ENCODE data around the gene ADAM12. TPM values are rescaled to one million over a fixed set of nuclear protein-coding genes. Genes with fewer than 3 reads are reported as not detected.

The ADAM12 gene
- total and polyA plus RNA-seq, 10 of the 15 experiments (the other 5 are each of a cell fraction or from before 2014, with no cell fraction given) = under 0.01 to 0.62 (median 0.04) TPM; not detected in 5

- no peak for DNase-seq (ENCODE audit: low read depth, low spot score)
- Histone ChIP-seq H2AFZ (ENCODE audit: control insufficient read depth, low read depth, low read length) (no peak overlapping the region), H3K79me2 (ENCODE audit: control insufficient read depth, insufficient read depth, low read length) (no peaks in the 10 kb centered on the region), H3K36me3 (ENCODE audit: control insufficient read depth in 2 of 2, insufficient read depth in 2 of 2, low read length in 1 of 2) (no peaks in the 10 kb centered on the region), H3K4me2 (ENCODE audit: control insufficient read depth, insufficient read depth) (no peak overlapping the region), H3K4me1 (ENCODE audit: control insufficient read depth, insufficient read depth, low read length) (no peaks in the 10 kb centered on the region), H3K9ac (ENCODE audit: control insufficient read depth, insufficient read depth, low read length) (no peak overlapping the region), H3K27ac (ENCODE audit: control insufficient read depth, insufficient read depth) (no peak overlapping the region), H3K4me3 (no peak overlapping the region), H4K20me1 (ENCODE audit: control insufficient read depth, insufficient read depth) (no peaks in the 10 kb centered on the region), H3K9me3 (replicated peaks; ENCODE audit: control insufficient read depth, insufficient read depth, low read length) (no peaks in the 10 kb centered on the region), H3K27me3 (replicated peaks in 1 of 2; ENCODE audit: control insufficient read depth in 2 of 2, insufficient read depth in 2 of 2, low read length in 1 of 2) (no peaks in the 10 kb centered on the region)
- in situ Hi-C loops (cut with MboI) (no loop called here), intact Hi-C loops (cut with micrococcal nuclease; ENCODE audit: unreplicated experiment) (no loop called here)
- CTCF ChIA-PET = no interaction called here
- POLR2A ChIA-PET = no interaction called here
- ATAC-seq = no peak
- FAIRE-seq = no peak
- TF ChIP-seq SKIL (IDR thresholded peaks at IDR 0.05; ENCODE audit: low read depth, poor library complexity, severe bottlenecking) (no peak), HCFC1 (IDR thresholded peaks at IDR 0.05; ENCODE audit: low read length) (no peak), POLR2A (IDR thresholded peaks at IDR 0.05; ENCODE audit: low read depth, low read length) (no peak), FOS (IDR thresholded peaks at IDR 0.05; ENCODE audit: borderline replicate concordance, extremely low read depth, insufficient read length) (no peak), STAT1 (conservative IDR thresholded peaks at IDR 0.05) (no peak), CREM (IDR thresholded peaks at IDR 0.05; ENCODE audit: low read depth) (no peak), EGR1 (IDR thresholded peaks at IDR 0.05; ENCODE audit: borderline replicate concordance in 1 of 2, low read depth in 2 of 2, low read length in 2 of 2) (no peak), FOXM1 (IDR thresholded peaks at IDR 0.05; ENCODE audit: low read depth, low read length) (no peak), ZNF592 (IDR thresholded peaks at IDR 0.05) (no peak)
- 5% methylated on average over 2 of the region's 2 CpGs for WGBS (ENCODE audit: insufficient coverage, insufficient replicate concordance, low lambda C conversion rate, missing lambda C conversion rate)
- SMC1A ChIA-PET (ENCODE audit: uncharacterized antibody, unreplicated experiment) = no interaction called here
- RAD21 ChIA-PET (ENCODE audit: unreplicated experiment) = no interaction called here
- no TSS peak for BruUV-seq (replicated peaks)
Measured at GRCh38 chr10:126227762-126228134, 160.5 kb downstream of the ADAM12 start.

All from GM12878 (cell line).